HTR-8/SVneo (cell line): ENCODE data around the gene GOT2.
"Not testable (repeated sequence)": the region's sequence is repeated elsewhere in the genome, so short reads cannot be mapped to it uniquely, and the experiment has no call there.

Experiments used
- DNase-seq: peaks from one replicate; pipeline ENCODE4 v3.0.0; 2011; ENCODE audit warnings: low spot score, mixed read lengths; ENCODE audit not compliant: insufficient read length
- FAIRE-seq: peaks from 2 replicates; lab custom pipeline; 2011; peaks lifted over from hg19 to GRCh38; lab: Jason Lieb, UNC

GOT2 gene

GRCh38 chr16:58727028-58727781 lies 6.9 kb downstream of the GOT2 start:
- FAIRE-seq (no peak), DNase-seq (no peak)

- FAIRE-seq (no peak), DNase-seq (no peak)
Measured at GRCh38 chr16:58723109-58723508, 11.0 kb downstream of the GOT2 start.

GRCh38 chr16:58717994-58718393 lies 16.1 kb downstream of the GOT2 start:
- FAIRE-seq = peak; percentile 4
- no peak for DNase-seq

- FAIRE-seq (peak; percentile 75), DNase-seq (no peak)
Measured at GRCh38 chr16:58716468-58716867, 17.6 kb downstream of the GOT2 start.

- DNase-seq (no peak), FAIRE-seq (no peak)
Measured at GRCh38 chr16:58713742-58714141, 20.4 kb downstream of the GOT2 start.

- DNase-seq = no peak
- peak; percentile 28 for FAIRE-seq
Measured at GRCh38 chr16:58709333-58709732, 24.8 kb downstream of the GOT2 start.

GRCh38 chr16:58699151-58699550 lies 35.0 kb downstream of the GOT2 start:
- FAIRE-seq (no peak), DNase-seq (no peak)

GRCh38 chr16:58695368-58695767 lies 38.7 kb downstream of the GOT2 start:
- no peak for FAIRE-seq

GRCh38 chr16:58692450-58692849 lies 41.7 kb downstream of the GOT2 start:
- no peak for DNase-seq
- FAIRE-seq = no peak

More at GRCh38 chr16:58695368-58695767, 38.7 kb downstream of the GOT2 start:
- DNase-seq = no peak

- not testable (repeated sequence) for FAIRE-seq, DNase-seq
Measured at GRCh38 chr16:58686985-58687706, 47.0 kb downstream of the GOT2 start.

- no peak for FAIRE-seq
- no peak for DNase-seq
Measured at GRCh38 chr16:58685084-58685449, 49.0 kb downstream of the GOT2 start.

GRCh38 chr16:58684354-58685083 lies 49.6 kb downstream of the GOT2 start, which contains the start of gene SLC38A7:
SLC38A7 (minus strand) TSS chr16:58684770; CDS start chr16:58680126, 4,644 bp downstream.
- DNase-seq = peak; percentile 98
- peak; percentile 76 for FAIRE-seq

GRCh38 chr16:58684001-58684353 lies 50.1 kb downstream of the GOT2 start:
- FAIRE-seq (peak; percentile 9), DNase-seq (peak; percentile 18)

- no peak for FAIRE-seq
- DNase-seq = no peak
Measured at GRCh38 chr16:58679763-58680162, 54.4 kb downstream of the GOT2 start.

GRCh38 chr16:58678716-58679115 lies 55.4 kb downstream of the GOT2 start:
- FAIRE-seq (no peak), DNase-seq (no peak)

- no peak for FAIRE-seq
- DNase-seq = no peak
Measured at GRCh38 chr16:58678269-58678668, 55.8 kb downstream of the GOT2 start.

- no peak for DNase-seq
- FAIRE-seq = no peak
Measured at GRCh38 chr16:58670946-58671583, 63.1 kb downstream of the GOT2 start.

- DNase-seq (no peak), FAIRE-seq (no peak)
Measured at GRCh38 chr16:58670177-58670576, 63.9 kb downstream of the GOT2 start.

- no peak for FAIRE-seq
- DNase-seq = no peak
Measured at GRCh38 chr16:58665200-58665599, 68.9 kb downstream of the GOT2 start.

- peak; percentile 97 for DNase-seq
- FAIRE-seq = peak; percentile 81
Measured at GRCh38 chr16:58661199-58661830, 72.8 kb downstream of the GOT2 start.
